ENCODE measurements around the gene NUDT6. TPM values are rescaled to one million over a fixed set of nuclear protein-coding genes. Genes with fewer than 3 reads are reported as not detected.

The NUDT6 gene
- total RNA-seq, 4 donors from 2014 or later: 3.2 to 12.2 (median 7.2) TPM

DNA sequence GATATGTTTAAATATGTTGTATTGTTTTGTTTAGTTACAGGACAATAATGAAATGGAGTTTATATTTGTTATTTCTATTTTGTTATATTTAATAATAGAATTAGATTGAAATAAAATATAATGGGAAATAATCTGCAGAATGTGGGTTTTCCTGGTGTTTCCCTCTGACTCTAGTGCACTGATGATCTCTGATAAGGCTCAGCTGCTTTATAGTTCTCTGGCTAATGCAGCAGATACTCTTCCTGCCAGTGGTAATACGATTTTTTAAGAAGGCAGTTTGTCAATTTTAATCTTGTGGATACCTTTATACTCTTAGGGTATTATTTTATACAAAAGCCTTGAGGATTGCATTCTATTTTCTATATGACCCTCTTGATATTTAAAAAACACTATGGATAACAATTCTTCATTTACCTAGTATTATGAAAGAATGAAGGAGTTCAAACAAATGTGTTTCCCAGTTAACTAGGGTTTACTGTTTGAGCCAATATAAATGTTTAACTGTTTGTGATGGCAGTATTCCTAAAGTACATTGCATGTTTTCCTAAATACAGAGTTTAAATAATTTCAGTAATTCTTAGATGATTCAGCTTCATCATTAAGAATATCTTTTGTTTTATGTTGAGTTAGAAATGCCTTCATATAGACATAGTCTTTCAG, 26.9 kb downstream of the NUDT6 start:
- no peak overlapping the region for H3K4me3 ChIP-seq (ENCODE audit: low read depth, poor library complexity, severe bottlenecking)
- TF ChIP-seq, protein P1, sequence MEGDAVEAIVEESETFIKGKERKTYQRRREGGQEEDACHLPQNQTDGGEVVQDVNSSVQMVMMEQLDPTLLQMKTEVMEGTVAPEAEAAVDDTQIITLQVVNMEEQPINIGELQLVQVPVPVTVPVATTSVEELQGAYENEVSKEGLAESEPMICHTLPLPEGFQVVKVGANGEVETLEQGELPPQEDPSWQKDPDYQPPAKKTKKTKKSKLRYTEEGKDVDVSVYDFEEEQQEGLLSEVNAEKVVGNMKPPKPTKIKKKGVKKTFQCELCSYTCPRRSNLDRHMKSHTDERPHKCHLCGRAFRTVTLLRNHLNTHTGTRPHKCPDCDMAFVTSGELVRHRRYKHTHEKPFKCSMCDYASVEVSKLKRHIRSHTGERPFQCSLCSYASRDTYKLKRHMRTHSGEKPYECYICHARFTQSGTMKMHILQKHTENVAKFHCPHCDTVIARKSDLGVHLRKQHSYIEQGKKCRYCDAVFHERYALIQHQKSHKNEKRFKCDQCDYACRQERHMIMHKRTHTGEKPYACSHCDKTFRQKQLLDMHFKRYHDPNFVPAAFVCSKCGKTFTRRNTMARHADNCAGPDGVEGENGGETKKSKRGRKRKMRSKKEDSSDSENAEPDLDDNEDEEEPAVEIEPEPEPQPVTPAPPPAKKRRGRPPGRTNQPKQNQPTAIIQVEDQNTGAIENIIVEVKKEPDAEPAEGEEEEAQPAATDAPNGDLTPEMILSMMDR (IDR thresholded peaks at IDR 0.05): no peak
- no peak for TF ChIP-seq POLR2A (IDR thresholded peaks at IDR 0.05)
- 55 to 62% methylated on average over 1 of the region's 1 CpG for WGBS, 2 donors
- intact Hi-C loops (cut with DNase I; ENCODE audit: low total_unique reads): no loop called here
- DNase-seq (ENCODE audit: low spot score in 2 of 2): no peak

GRCh38 chr4:122894827-122895226, 27.6 kb downstream of the NUDT6 start:
- TF ChIP-seq, protein P1 (IDR thresholded peaks at IDR 0.05): no peak
- TF ChIP-seq POLR2A (IDR thresholded peaks at IDR 0.05): no peak
- 93 to 97% methylated on average over 3 of the region's 3 CpGs for WGBS, 2 donors
- DNase-seq (ENCODE audit: low spot score in 2 of 2): no peak
- intact Hi-C loops (cut with DNase I; ENCODE audit: low total_unique reads): no loop called here
- H3K4me3 ChIP-seq (ENCODE audit: low read depth, poor library complexity, severe bottlenecking): no peak overlapping the region

GRCh38 chr4:122890147-122890795, 32.1 kb downstream of the NUDT6 start:
- no peak overlapping the region for H3K4me3 ChIP-seq (ENCODE audit: low read depth, poor library complexity, severe bottlenecking)
- TF ChIP-seq, protein P1 (IDR thresholded peaks at IDR 0.05): no peak
- TF ChIP-seq POLR2A (IDR thresholded peaks at IDR 0.05): no peak
- intact Hi-C loops (cut with DNase I; ENCODE audit: low total_unique reads): no loop called here
- 55 to 60% methylated on average over 2 of the region's 2 CpGs for WGBS, 2 donors
- DNase-seq (ENCODE audit: low spot score in 2 of 2): no peak

DNA sequence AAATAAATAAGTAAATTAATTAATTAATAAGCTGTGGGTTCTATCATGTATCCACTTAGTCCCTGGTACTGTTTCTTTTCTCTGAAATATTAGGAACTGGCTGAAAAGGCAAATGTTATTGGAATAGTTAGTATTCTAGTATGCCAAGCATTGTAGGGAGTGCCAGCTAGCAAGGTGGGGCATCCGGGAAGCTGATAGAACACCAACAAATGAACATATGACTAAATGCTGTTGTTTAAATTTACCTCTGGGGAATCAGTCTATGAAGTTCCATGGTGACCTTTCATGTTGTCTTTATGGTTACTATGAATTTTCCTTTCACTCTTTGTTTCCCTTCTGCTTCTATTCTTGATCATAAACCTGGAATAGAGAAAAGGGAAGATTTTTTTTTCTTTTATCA, 32.7 kb downstream of the NUDT6 start:
- TF ChIP-seq, protein P1 (IDR thresholded peaks at IDR 0.05): no peak
- TF ChIP-seq POLR2A (IDR thresholded peaks at IDR 0.05): no peak
- 33 to 34% methylated on average over 1 of the region's 1 CpG for WGBS, 2 donors
- intact Hi-C loops (cut with DNase I; ENCODE audit: low total_unique reads): no loop called here
- H3K4me3 ChIP-seq (ENCODE audit: low read depth, poor library complexity, severe bottlenecking): no peak overlapping the region
- no peak for DNase-seq (ENCODE audit: low spot score in 2 of 2)

GRCh38 chr4:122884499-122884898, 37.9 kb downstream of the NUDT6 start:
- intact Hi-C loops (cut with DNase I; ENCODE audit: low total_unique reads): no loop called here
- no peak for TF ChIP-seq POLR2A (IDR thresholded peaks at IDR 0.05)
- TF ChIP-seq, protein P1 (IDR thresholded peaks at IDR 0.05): no peak
- 54 to 66% methylated on average over 1 of the region's 1 CpG for WGBS, 2 donors
- no peak for DNase-seq (ENCODE audit: low spot score in 2 of 2)
- H3K4me3 ChIP-seq (ENCODE audit: low read depth, poor library complexity, severe bottlenecking): no peak overlapping the region

Data from lower leg skin (tissue), 4 donors.